Kidney (tissue), 14 donors: Measurements from ENCODE around the gene GAS7. TPM values are rescaled to one million over a fixed set of nuclear protein-coding genes. Genes with fewer than 3 reads are reported as not detected.

Source experiments
- DNase-seq, 5 donors: peaks; one replicate each; pipeline ENCODE4 v3.0.0-alpha.2; 2013 to 2020
- FAIRE-seq: peaks from 2 replicates; lab custom pipeline; 2012; peaks lifted over from hg19 to GRCh38; lab: Jason Lieb, UNC
- H3K27ac ChIP-seq, 2 donors: one replicate each; pipeline ENCODE4 v1.7.0; 2013; ENCODE audit warnings: low read depth in 2 of 2, low read length in 2 of 2, inconsistent platforms in 1 of 2
- H3K27me3 ChIP-seq: one replicate; pipeline ENCODE4 v1.7.1; 2013; ENCODE audit warnings: low read length, inconsistent platforms; ENCODE audit not compliant: control insufficient read depth, insufficient read depth
- H3K36me3 ChIP-seq, 3 donors: one replicate each; pipeline versions ENCODE4 v1.7.0 to v1.7.1; 2013; ENCODE audit warnings: low read length in 3 of 3, control low read depth in 1 of 3, inconsistent platforms in 1 of 3; ENCODE audit not compliant: insufficient read depth in 3 of 3, control insufficient read depth in 2 of 3
- H3K4me1 ChIP-seq, 3 donors: one replicate each; pipeline versions ENCODE4 v1.7.0 to v1.7.1; 2013; ENCODE audit warnings: low read length in 3 of 3, inconsistent platforms in 1 of 3, low read depth in 1 of 3; ENCODE audit not compliant: control insufficient read depth in 2 of 3, insufficient read depth in 2 of 3
- H3K4me3 ChIP-seq, 3 donors: one replicate each; pipeline versions ENCODE4 v1.7.0 to v1.8.1; 2013; ENCODE audit warnings: low read length in 3 of 3, control low read depth in 1 of 3, inconsistent platforms in 1 of 3
- H3K9ac ChIP-seq, 3 donors: one replicate each; pipeline versions ENCODE4 v1.7.0 to v1.7.1; 2013; ENCODE audit warnings: low read length in 3 of 3, control low read depth in 1 of 3, inconsistent platforms in 1 of 3
- H3K9me3 ChIP-seq, 3 donors: one replicate each; pipeline versions ENCODE4 v1.7.0 to v1.7.1; 2013; ENCODE audit warnings: low read length in 3 of 3, control low read depth in 1 of 3, inconsistent platforms in 1 of 3; ENCODE audit not compliant: control insufficient read depth in 2 of 3, insufficient read depth in 1 of 3
- CTCF ChIP-seq: IDR thresholded peaks from 3 replicates; pipeline ENCODE4 v1.5.1; 2012; ENCODE audit warnings: mild to moderate bottlenecking, moderate library complexity, borderline replicate concordance; ENCODE audit not compliant: insufficient read depth; ENCODE audit errors: extremely low read depth
- intact Hi-C: fragments of 100-400 bp; cut with DNase I; formaldehyde crosslinking; loops from one replicate; pipeline ENCODE4 v1.11.1; 2022
- polyA plus RNA-seq: library from polyadenylated mRNA; stranded (reverse); fragments of 350-450 nt; fragmentation: Illumina TruSeq; extraction: RNeasy Lipid Tissue Mini Kit (QIAGEN cat#74804); gene quantifications from one replicate; pipeline ENCODE4 v1.2.3, GENCODE V29; 2014; ENCODE audit warnings: low read depth, low replicate concordance; ENCODE audit not compliant: insufficient read depth
- total RNA-seq: library from RNA; stranded (reverse); fragmentation: NEBNext Ultra II Directional; extraction: Animal tissue kit (Norgen Biotek cat#: 25700); gene quantifications from one replicate; pipeline ENCODE4 v1.2.1, GENCODE V29; 2021
- donor health status: control.
- donor health status: control.
- donor health status: control.
- donor health status: control.
- donor health status: control.
- donor health status: DM: yes; HTN: yes; CAD: no.
- donor health status: Normal renal cell carcinoma (clear cell type).

GAS7 gene
- total and polyA plus RNA-seq, 2 donors from 2014 or later, result 1.1 to 20.5 TPM

- FAIRE-seq, result no peak
- no peak for TF ChIP-seq CTCF
- Histone ChIP-seq H3K36me3 (no peaks in the 10 kb centered on the region), H3K4me1 (no peaks in the 10 kb centered on the region), H3K9me3 (peaks cover 0 to 4% (median 0%) of the 10 kb centered on the region in 3 donors), H3K9ac (no peak overlapping the region), H3K27ac (no peak overlapping the region), H3K4me3 (no peak overlapping the region), H3K27me3 (no peaks in the 10 kb centered on the region)
- intact Hi-C loops, result no loop called here
- no peak for DNase-seq
Measured at GRCh38 chr17:9893411-9894012, 304.9 kb downstream of the GAS7 start.

- no peaks in the 10 kb centered on the region for H3K36me3 ChIP-seq
- no peak overlapping the region for H3K4me3 ChIP-seq
- peaks cover 0 to 4% (median 0%) of the 10 kb centered on the region in 3 donors for H3K9me3 ChIP-seq
- no peaks in the 10 kb centered on the region for H3K27me3 ChIP-seq
- no peak for FAIRE-seq
- no peaks in the 10 kb centered on the region for H3K4me1 ChIP-seq
- no peak overlapping the region for H3K27ac ChIP-seq
- TF ChIP-seq CTCF, result no peak
- H3K9ac ChIP-seq, result no peak overlapping the region
- intact Hi-C loops, result no loop called here
- DNase-seq, result no peak
Measured at GRCh38 chr17:9890124-9890523, 308.3 kb downstream of the GAS7 start.

GRCh38 chr17:9887508-9887907, 310.9 kb downstream of the GAS7 start:
- no peak overlapping the region for H3K27ac ChIP-seq
- H3K9me3 ChIP-seq, result peaks cover 0 to 10% (median under 1%) of the 10 kb centered on the region in 3 donors
- no peak for FAIRE-seq
- no peaks in the 10 kb centered on the region for H3K4me1 ChIP-seq
- intact Hi-C loops, result no loop called here
- no peak overlapping the region for H3K4me3 ChIP-seq
- no peak overlapping the region for H3K9ac ChIP-seq
- no peaks in the 10 kb centered on the region for H3K27me3 ChIP-seq
- no peak for DNase-seq
- TF ChIP-seq CTCF, result no peak
- H3K36me3 ChIP-seq, result no peaks in the 10 kb centered on the region
